BLaER1 treated with 17β-estradiol and CSF1 and Interleukin-3, amounts not matched to agents 10 nM and 100 nM (cell line): ENCODE data around the gene NHS.
A peak's percentile ranks its signal among the peaks of the same experiment; 100 is the strongest.

Source experiments
- H3K27ac ChIP-seq, 11 experiments: shearing (Covaris generic); formaldehyde crosslinking; 2 replicates each; pipeline ENCODE4 v1.8.1; 2022
- H3K27me3 ChIP-seq, 11 experiments: shearing (Covaris generic); formaldehyde crosslinking; 2 replicates each; pipeline ENCODE4 v1.8.1; 2022
- H3K36me3 ChIP-seq, 11 experiments: shearing (Covaris generic); formaldehyde crosslinking; 2 replicates each; pipeline ENCODE4 v1.8.1; 2022
- H3K4me1 ChIP-seq, 10 experiments: shearing (Covaris generic); formaldehyde crosslinking; 2 replicates each; pipeline ENCODE4 v1.8.1; 2022
- H3K4me2 ChIP-seq, 11 experiments: shearing (Covaris generic); formaldehyde crosslinking; 2 replicates each; pipeline ENCODE4 v1.8.1; 2022
- H3K4me3 ChIP-seq, 10 experiments: shearing (Covaris generic); formaldehyde crosslinking; 2 replicates each; pipeline ENCODE4 v1.8.1; 2022
- H3K9ac ChIP-seq, 11 experiments: shearing (Covaris generic); formaldehyde crosslinking; 2 replicates each; pipeline ENCODE4 v1.8.1; 2022
- H3K9me3 ChIP-seq, 11 experiments: shearing (Covaris generic); formaldehyde crosslinking; replicated peaks in 1 of 11; 2 replicates each; pipeline ENCODE4 v1.8.1; 2022
- H4K20me1 ChIP-seq, 11 experiments: shearing (Covaris generic); formaldehyde crosslinking; 2 replicates each; pipeline ENCODE4 v1.8.1; 2022
- Cebpa-rat ChIP-seq, 11 experiments: shearing (Covaris generic); IDR thresholded peaks; 2 replicates each; pipeline ENCODE4 v1.8.1; 2022

The NHS gene

GRCh38 chrX:17579026-17579425 is 204.0 kb downstream of the NHS start:
- no peaks in the 10 kb centered on the region for H3K36me3 ChIP-seq
- no peaks in the 10 kb centered on the region for H4K20me1 ChIP-seq
- peaks cover 99 to 100% (median 100%) of the 10 kb centered on the region in 11 experiments for H3K27me3 ChIP-seq
- H3K4me2 ChIP-seq = no peak overlapping the region
- no peak overlapping the region for H3K27ac ChIP-seq
- no peak for TF ChIP-seq Cebpa-rat (IDR thresholded peaks at IDR 0.05)
- no peak overlapping the region for H3K4me3 ChIP-seq
- H3K9ac ChIP-seq = no peak overlapping the region
- H3K9me3 ChIP-seq = peaks cover 0 to 13% (median 4%) of the 10 kb centered on the region in 11 experiments; a peak in 9 of 22 replicates
- peaks cover 0 to 8% (median 3%) of the 10 kb centered on the region in 10 experiments; a peak in 8 of 20 replicates for H3K4me1 ChIP-seq

GRCh38 chrX:17580539-17581152 is 205.6 kb downstream of the NHS start:
- H3K4me2 ChIP-seq = peak overlapping the region in 2 of 11 experiments; percentile 10 to 15; a peak in 2 of 22 replicates
- no peak for TF ChIP-seq Cebpa-rat (IDR thresholded peaks at IDR 0.05)
- H3K9ac ChIP-seq = no peak overlapping the region
- H3K27ac ChIP-seq = no peak overlapping the region
- H3K4me3 ChIP-seq = no peak overlapping the region
- no peaks in the 10 kb centered on the region for H3K36me3 ChIP-seq
- H3K9me3 ChIP-seq = no peaks in the 10 kb centered on the region; a peak in 1 of 22 replicates
- H3K27me3 ChIP-seq = peaks cover 99 to 100% (median 100%) of the 10 kb centered on the region in 11 experiments
- H3K4me1 ChIP-seq = peaks cover 0 to 14% (median 3%) of the 10 kb centered on the region in 10 experiments; a peak in 8 of 20 replicates
- no peaks in the 10 kb centered on the region for H4K20me1 ChIP-seq

- TF ChIP-seq Cebpa-rat (IDR thresholded peaks at IDR 0.05) = no peak
- Histone ChIP-seq H3K4me2 (no peak overlapping the region), H3K27me3 (peaks cover 99 to 100% (median 100%) of the 10 kb centered on the region in 11 experiments), H3K27ac (no peak overlapping the region), H3K4me3 (no peak overlapping the region), H3K9me3 (no peaks in the 10 kb centered on the region; a peak in 1 of 22 replicates), H3K4me1 (peaks cover 0 to 14% (median 3%) of the 10 kb centered on the region in 10 experiments; a peak in 8 of 20 replicates), H3K9ac (no peak overlapping the region), H4K20me1 (no peaks in the 10 kb centered on the region), H3K36me3 (no peaks in the 10 kb centered on the region)
Observed at GRCh38 chrX:17581641-17582040, 206.6 kb downstream of the NHS start.

- H3K27me3 ChIP-seq = peaks cover 99 to 100% (median 100%) of the 10 kb centered on the region in 11 experiments
- H3K4me3 ChIP-seq = no peak overlapping the region
- no peak for TF ChIP-seq Cebpa-rat (IDR thresholded peaks at IDR 0.05)
- H3K9me3 ChIP-seq = no peaks in the 10 kb centered on the region
- no peak overlapping the region for H3K27ac ChIP-seq
- H3K4me1 ChIP-seq = peaks cover 0 to 14% (median 3%) of the 10 kb centered on the region in 10 experiments; a peak in 8 of 20 replicates
- H3K4me2 ChIP-seq = peak overlapping the region in 1 of 11 experiments; percentile 38; a peak in 2 of 22 replicates
- H4K20me1 ChIP-seq = no peaks in the 10 kb centered on the region; a peak in 1 of 22 replicates
- H3K9ac ChIP-seq = no peak overlapping the region
- H3K36me3 ChIP-seq = no peaks in the 10 kb centered on the region
Observed at GRCh38 chrX:17584248-17584681, 209.3 kb downstream of the NHS start.

GRCh38 chrX:17585006-17585405 is 210.0 kb downstream of the NHS start:
- Histone ChIP-seq H3K36me3 (no peaks in the 10 kb centered on the region), H3K27ac (no peak overlapping the region), H3K27me3 (peaks cover 95 to 100% (median 100%) of the 10 kb centered on the region in 11 experiments), H3K9me3 (no peaks in the 10 kb centered on the region), H3K9ac (no peak overlapping the region), H3K4me3 (no peak overlapping the region), H3K4me1 (peaks cover 0 to 14% (median 3%) of the 10 kb centered on the region in 10 experiments; a peak in 8 of 20 replicates), H3K4me2 (no peak overlapping the region), H4K20me1 (no peaks in the 10 kb centered on the region; a peak in 1 of 22 replicates)
- no peak for TF ChIP-seq Cebpa-rat (IDR thresholded peaks at IDR 0.05)

- no peak overlapping the region for H3K4me3 ChIP-seq
- TF ChIP-seq Cebpa-rat (IDR thresholded peaks at IDR 0.05) = peak in 1 of 11 experiments; percentile 31; a peak in 1 of 22 replicates
- H3K27ac ChIP-seq = no peak overlapping the region
- H3K9ac ChIP-seq = no peak overlapping the region
- H3K36me3 ChIP-seq = no peaks in the 10 kb centered on the region
- peaks cover 0 to 14% (median 0%) of the 10 kb centered on the region in 10 experiments; a peak in 4 of 20 replicates for H3K4me1 ChIP-seq
- peaks cover 81 to 100% (median 98%) of the 10 kb centered on the region in 11 experiments for H3K27me3 ChIP-seq
- H3K9me3 ChIP-seq = no peaks in the 10 kb centered on the region
- H4K20me1 ChIP-seq = no peaks in the 10 kb centered on the region; a peak in 2 of 22 replicates
- H3K4me2 ChIP-seq = no peak overlapping the region
Observed at GRCh38 chrX:17587366-17587765, 212.4 kb downstream of the NHS start.

GRCh38 chrX:17588303-17588702 is 213.3 kb downstream of the NHS start:
- Histone ChIP-seq H3K27me3 (peaks cover 80 to 100% (median 98%) of the 10 kb centered on the region in 11 experiments), H3K4me1 (peaks cover 0 to 13% (median 0%) of the 10 kb centered on the region in 10 experiments; a peak in 4 of 20 replicates), H3K36me3 (no peaks in the 10 kb centered on the region), H4K20me1 (no peaks in the 10 kb centered on the region; a peak in 2 of 22 replicates), H3K27ac (no peak overlapping the region), H3K4me2 (no peak overlapping the region), H3K9ac (no peak overlapping the region), H3K4me3 (no peak overlapping the region), H3K9me3 (no peaks in the 10 kb centered on the region)
- TF ChIP-seq Cebpa-rat (IDR thresholded peaks at IDR 0.05) = no peak

- Histone ChIP-seq H3K27me3 (peaks cover 76 to 100% (median 98%) of the 10 kb centered on the region in 11 experiments), H3K4me1 (peaks cover 0 to 13% (median 0%) of the 10 kb centered on the region in 10 experiments; a peak in 2 of 20 replicates)
Observed at GRCh38 chrX:17590892-17591740, 216.1 kb downstream of the NHS start.

GRCh38 chrX:17591741-17592110 is 216.7 kb downstream of the NHS start:
- H3K4me2 ChIP-seq = no peak overlapping the region
- no peak overlapping the region for H3K27ac ChIP-seq

More at GRCh38 chrX:17590892-17591740, 216.1 kb downstream of the NHS start:
- H3K36me3 ChIP-seq = no peaks in the 10 kb centered on the region
- H3K4me2 ChIP-seq = no peak overlapping the region
- no peak for TF ChIP-seq Cebpa-rat (IDR thresholded peaks at IDR 0.05)
- H3K9ac ChIP-seq = no peak overlapping the region
- peaks cover 0 to 4% (median 0%) of the 10 kb centered on the region in 11 experiments; a peak in 4 of 22 replicates for H4K20me1 ChIP-seq
- H3K27ac ChIP-seq = no peak overlapping the region
- H3K4me3 ChIP-seq = no peak overlapping the region
- H3K9me3 ChIP-seq = no peaks in the 10 kb centered on the region

More at GRCh38 chrX:17591741-17592110, 216.7 kb downstream of the NHS start:
- Histone ChIP-seq H3K9me3 (no peaks in the 10 kb centered on the region), H3K4me1 (peaks cover 0 to 14% (median 0%) of the 10 kb centered on the region in 10 experiments; a peak in 2 of 20 replicates), H3K27me3 (peaks cover 76 to 100% (median 98%) of the 10 kb centered on the region in 11 experiments), H4K20me1 (peaks cover 0 to 4% (median 0%) of the 10 kb centered on the region in 11 experiments; a peak in 4 of 22 replicates), H3K36me3 (no peaks in the 10 kb centered on the region), H3K4me3 (no peak overlapping the region), H3K9ac (no peak overlapping the region)
- TF ChIP-seq Cebpa-rat (IDR thresholded peaks at IDR 0.05) = no peak
